ENCODE data around the gene MAP3K19.

GRCh38 chr2:134985061-134985460, 62.2 kb downstream of the MAP3K19 start:
- TF ChIP-seq CTCF (IDR thresholded peaks at IDR 0.05) (no peak), ZNF671 (CRISPR knock-in tag; IDR thresholded peaks at IDR 0.05) (no peak), E2F1 (CRISPR knock-in tag; IDR thresholded peaks at IDR 0.05) (no peak), MAX (CRISPR knock-in tag; IDR thresholded peaks at IDR 0.05) (no peak), NR1H2 (CRISPR knock-in tag; IDR thresholded peaks at IDR 0.05) (no peak), TEAD4 (CRISPR knock-in tag; IDR thresholded peaks at IDR 0.05) (no peak)

Data from WTC11 (cell line).